A549 (cell line): Measurements from ENCODE around the gene EIF2S3B.

ENCODE experiments used
- CEBPB ChIP-seq, 2 experiments: fragments of >200 bp in 1 of 2; sonication (Bioruptor Twin) in 1 of 2; formaldehyde crosslinking in 1 of 2; IDR thresholded peaks; 2 replicates each; pipeline ENCODE4 v1.6.1; 2012 to 2016
- CHD2 ChIP-seq: fragments of 150-350 bp; IDR thresholded peaks from 2 replicates; pipeline ENCODE4 v1.6.1; 2014; ENCODE audit warnings: low read length; ENCODE audit not compliant: partially characterized antibody
- EHF ChIP-seq: fragments of 250-450 bp; sonication (Bioruptor Pico); IDR thresholded peaks from 2 replicates; pipeline ENCODE4 v1.5.0; 2020; ENCODE audit warnings: mild to moderate bottlenecking
- KDM5A ChIP-seq: fragments of 200-600 bp; sonication (generic); IDR thresholded peaks from 2 replicates; pipeline ENCODE4 v1.6.1; 2016; ENCODE audit warnings: antibody characterized with exemption, mild to moderate bottlenecking
- RCOR1 ChIP-seq: fragments of 150-350 bp; IDR thresholded peaks from 2 replicates; pipeline ENCODE4 v1.6.1; 2014; ENCODE audit warnings: antibody characterized with exemption, low read length, low read depth
- TF ChIP-seq, protein P1 (sequence below): IDR thresholded peaks from 2 replicates; pipeline ENCODE4 v1.6.1; 2012

DNA sequence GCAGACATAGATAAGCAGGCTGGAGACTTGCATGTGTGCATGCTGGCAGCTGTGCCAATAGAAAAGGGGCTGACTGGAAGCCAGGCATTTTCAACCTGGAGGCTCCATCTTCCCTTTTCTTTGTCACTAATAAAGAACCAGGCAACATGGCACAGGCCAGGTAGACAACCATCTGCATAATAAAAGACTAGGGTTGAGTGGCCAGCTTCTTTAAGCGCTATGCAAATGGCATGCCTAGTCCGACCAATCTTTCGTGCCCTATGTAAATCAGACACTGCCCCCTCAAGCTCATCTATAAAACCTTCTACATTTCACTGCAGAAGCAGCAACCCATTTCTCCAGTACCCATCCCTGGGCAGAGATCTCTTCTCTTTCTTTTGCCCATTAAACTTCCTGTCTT, 47.9 kb upstream of the EIF2S3B start:
- no peak for TF ChIP-seq CHD2
- TF ChIP-seq CEBPB (IDR thresholded peaks at IDR 0.05): no peak
- TF ChIP-seq RCOR1: no peak
- TF ChIP-seq EHF (CRISPR knock-in tag): no peak
- no peak for TF ChIP-seq KDM5A
- TF ChIP-seq, protein P1, sequence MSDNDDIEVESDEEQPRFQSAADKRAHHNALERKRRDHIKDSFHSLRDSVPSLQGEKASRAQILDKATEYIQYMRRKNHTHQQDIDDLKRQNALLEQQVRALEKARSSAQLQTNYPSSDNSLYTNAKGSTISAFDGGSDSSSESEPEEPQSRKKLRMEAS: no peak
